Activated CD8-positive, alpha-beta memory T cell treated with anti-CD3 and anti-CD28 coated beads, Interleukin-2, amount 50 U/mL, for 48 hours (primary cell): Measurements from ENCODE around the gene PRXL2A.
"Not testable (repeated sequence)": the region's sequence is repeated elsewhere in the genome, so short reads cannot be mapped to it uniquely, and the experiment has no call there.

Source experiments
- DNase-seq: peaks from one replicate; pipeline ENCODE4 v3.0.0-alpha.2; 2020

PRXL2A gene

GRCh38 chr10:80408242-80409101 is at the start of gene PRXL2A:
Gene PRXL2A (plus strand): TSS chr10:80408551. CDS start chr10:80420468, 11,917 bp downstream.
- peak; percentile 93 for DNase-seq

- DNase-seq = not testable (repeated sequence)
These were observed 49.4 kb upstream of the PRXL2A start for GRCh38 chr10:80358925-80359324.

GRCh38 chr10:80359644-80360043 is 48.7 kb upstream of the PRXL2A start:
- DNase-seq = no peak

- no peak for DNase-seq
These were observed 42.8 kb upstream of the PRXL2A start for GRCh38 chr10:80365510-80365909.

- no peak for DNase-seq
These were observed 36.9 kb upstream of the PRXL2A start for GRCh38 chr10:80371467-80371866.

- DNase-seq = no peak
These were observed 35.7 kb upstream of the PRXL2A start for GRCh38 chr10:80372675-80373074.

GRCh38 chr10:80373502-80373901 is 34.8 kb upstream of the PRXL2A start:
- no peak for DNase-seq

GRCh38 chr10:80379701-80380100 is 28.6 kb upstream of the PRXL2A start:
- no peak for DNase-seq

- no peak for DNase-seq
These were observed 28.2 kb upstream of the PRXL2A start for GRCh38 chr10:80380185-80380584.

GRCh38 chr10:80382989-80383388 is 25.4 kb upstream of the PRXL2A start:
- DNase-seq = no peak

- DNase-seq = no peak
These were observed 17.6 kb upstream of the PRXL2A start for GRCh38 chr10:80390740-80391139.

- no peak for DNase-seq
These were observed 16.1 kb upstream of the PRXL2A start for GRCh38 chr10:80392250-80392649.

- DNase-seq = no peak
These were observed 13.9 kb upstream of the PRXL2A start for GRCh38 chr10:80394358-80394916.

GRCh38 chr10:80397014-80397413 is 11.3 kb upstream of the PRXL2A start:
- DNase-seq = no peak

- DNase-seq = no peak
These were observed 8.1 kb upstream of the PRXL2A start for GRCh38 chr10:80400136-80400804.

- DNase-seq = no peak
These were observed 3.3 kb upstream of the PRXL2A start for GRCh38 chr10:80405035-80405434.

GRCh38 chr10:80405626-80406025 is 2.7 kb upstream of the PRXL2A start:
- DNase-seq = no peak

- no peak for DNase-seq
These were observed 2.1 kb upstream of the PRXL2A start for GRCh38 chr10:80406204-80406603.

GRCh38 chr10:80407812-80408241 is 524 bp upstream of the PRXL2A start:
- DNase-seq = peak; percentile 79

GRCh38 chr10:80409121-80409520 is 770 bp downstream of the PRXL2A start:
- DNase-seq = no peak

- DNase-seq = no peak
These were observed 1.8 kb downstream of the PRXL2A start for GRCh38 chr10:80410122-80410521.

GRCh38 chr10:80410578-80411145 is 2.3 kb downstream of the PRXL2A start:
- no peak for DNase-seq

- no peak for DNase-seq
These were observed 2.9 kb downstream of the PRXL2A start for GRCh38 chr10:80411267-80411668.
